Fibroblast of pulmonary artery (primary cell): ENCODE data around the gene GOT2.

Experiments used
- DNase-seq: peaks from one replicate; pipeline ENCODE4 v3.0.0-alpha.2; 2010; ENCODE audit warnings: low read depth
- H3K4me3 ChIP-seq: replicated peaks from 2 replicates; pipeline ENCODE4 v1.5.1; 2011; ENCODE audit warnings: low read depth, mild to moderate bottlenecking, control low read depth, low read length, moderate library complexity
- CTCF ChIP-seq: IDR thresholded peaks from 2 replicates; pipeline ENCODE4 v1.5.1; 2011; ENCODE audit warnings: mild to moderate bottlenecking, control low read depth, low read length, inconsistent platforms; ENCODE audit errors: missing control alignments

GOT2 gene

GRCh38 chr16:58732545-58733247 is 1.4 kb downstream of the GOT2 start:
- DNase-seq, result peak; percentile 38
- TF ChIP-seq CTCF, result no peak

GRCh38 chr16:58730724-58731370 is 3.3 kb downstream of the GOT2 start:
- no peak overlapping the region for H3K4me3 ChIP-seq
- no peak for TF ChIP-seq CTCF
- DNase-seq, result no peak

More at GRCh38 chr16:58732545-58733247, 1.4 kb downstream of the GOT2 start:
- peak overlapping the region; percentile 88 for H3K4me3 ChIP-seq

- TF ChIP-seq CTCF, result no peak
Observed at GRCh38 chr16:58727796-58728568, 6.1 kb downstream of the GOT2 start.

GRCh38 chr16:58727028-58727781 is 6.9 kb downstream of the GOT2 start:
- TF ChIP-seq CTCF, result no peak
- no peak for DNase-seq
- H3K4me3 ChIP-seq, result no peak overlapping the region

More at GRCh38 chr16:58727796-58728568, 6.1 kb downstream of the GOT2 start:
- no peak for DNase-seq
- H3K4me3 ChIP-seq, result no peak overlapping the region

- no peak for DNase-seq
- H3K4me3 ChIP-seq, result no peak overlapping the region
- TF ChIP-seq CTCF, result no peak
Observed at GRCh38 chr16:58723109-58723508, 11.0 kb downstream of the GOT2 start.

GRCh38 chr16:58717994-58718393 is 16.1 kb downstream of the GOT2 start:
- H3K4me3 ChIP-seq, result no peak overlapping the region
- no peak for TF ChIP-seq CTCF
- DNase-seq, result no peak
